ENCODE data around the gene NUP210. TPM values are rescaled to one million over a fixed set of nuclear protein-coding genes. Genes with fewer than 3 reads are reported as not detected.

The NUP210 gene
- total RNA-seq, 1 donor from 2014 or later, result 3.7 TPM

DNA sequence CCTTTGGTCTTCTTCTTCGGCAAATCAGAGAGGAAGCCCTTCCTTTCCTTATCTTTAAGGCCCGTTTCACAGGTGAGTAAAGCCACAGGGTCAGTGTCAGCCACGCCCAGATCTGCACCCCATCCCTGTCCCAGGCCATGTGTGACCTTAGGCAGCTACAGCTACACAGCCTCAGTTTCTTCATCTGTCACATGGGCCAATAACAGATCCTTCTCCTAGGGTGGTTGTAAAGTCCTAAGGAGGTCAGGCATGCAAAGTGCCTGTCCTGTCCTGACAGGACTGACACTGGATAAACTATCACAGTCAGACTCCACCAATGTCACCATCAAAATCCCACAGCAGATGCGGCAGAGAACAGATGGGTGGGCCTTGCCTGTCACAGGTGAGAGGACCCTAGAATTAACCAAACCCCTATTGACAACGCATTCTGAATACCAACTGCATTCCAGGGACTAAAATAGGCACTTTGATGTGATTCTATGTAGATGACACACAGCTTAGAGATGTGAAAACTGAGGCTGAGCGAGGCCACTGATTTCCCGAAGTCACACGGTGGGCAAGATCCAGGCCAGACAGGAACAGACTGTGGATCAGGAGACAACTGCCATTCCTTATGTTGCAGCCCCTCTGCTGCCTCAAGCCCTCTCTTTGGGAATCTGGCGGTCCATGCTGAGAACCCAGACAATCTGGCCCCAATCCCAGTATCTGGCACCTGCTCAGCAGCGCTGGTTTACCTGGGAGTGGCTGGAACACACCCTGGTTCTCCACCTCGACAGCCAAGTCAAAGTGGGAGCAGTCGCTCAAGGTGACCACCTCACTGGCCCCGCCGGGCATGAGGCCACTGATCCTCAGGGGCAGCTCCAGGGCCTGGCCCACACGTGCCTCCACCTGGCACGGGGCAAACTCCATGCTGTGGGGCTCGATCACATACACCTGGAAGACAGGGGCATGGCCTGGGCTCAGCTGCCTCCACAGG is 48.7 kb downstream of the NUP210 start:
- Histone ChIP-seq H3K9ac (ENCODE audit: low read depth in 1 of 3, low read length in 3 of 3) (no peak overlapping the region), H3K27me3 (ENCODE audit: control insufficient read depth in 3 of 3, insufficient read depth in 3 of 3, low read length in 3 of 3) (no peaks in the 10 kb centered on the region), H3K9me3 (ENCODE audit: control insufficient read depth in 3 of 3, low read length in 3 of 3) (no peaks in the 10 kb centered on the region), H3K4me3 (ENCODE audit: low read length in 3 of 3) (no peak overlapping the region), H3K27ac (ENCODE audit: low read depth, low read length) (no peak overlapping the region), H3K36me3 (ENCODE audit: control insufficient read depth in 3 of 3, insufficient read depth in 3 of 3, low read length in 3 of 3) (peaks cover 6 to 36% (median 23%) of the 10 kb centered on the region in 3 donors), H3K4me1 (ENCODE audit: control insufficient read depth in 3 of 3, insufficient read depth in 3 of 3, low read length in 3 of 3) (no peaks in the 10 kb centered on the region)

- Histone ChIP-seq H3K27me3 (ENCODE audit: control insufficient read depth in 3 of 3, insufficient read depth in 3 of 3, low read length in 3 of 3) (no peaks in the 10 kb centered on the region), H3K36me3 (ENCODE audit: control insufficient read depth in 3 of 3, insufficient read depth in 3 of 3, low read length in 3 of 3) (peaks cover 6 to 31% (median 24%) of the 10 kb centered on the region in 3 donors), H3K9ac (ENCODE audit: low read depth in 1 of 3, low read length in 3 of 3) (no peak overlapping the region), H3K4me3 (ENCODE audit: low read length in 3 of 3) (no peak overlapping the region), H3K27ac (ENCODE audit: low read depth, low read length) (no peak overlapping the region), H3K4me1 (ENCODE audit: control insufficient read depth in 3 of 3, insufficient read depth in 3 of 3, low read length in 3 of 3) (no peaks in the 10 kb centered on the region), H3K9me3 (ENCODE audit: control insufficient read depth in 3 of 3, low read length in 3 of 3) (no peaks in the 10 kb centered on the region)
These were observed 49.5 kb downstream of the NUP210 start for GRCh38 chr3:13370609-13371008.

GRCh38 chr3:13370055-13370454 is 50.1 kb downstream of the NUP210 start:
- Histone ChIP-seq H3K27ac (ENCODE audit: low read depth, low read length) (no peak overlapping the region), H3K9me3 (ENCODE audit: control insufficient read depth in 3 of 3, low read length in 3 of 3) (no peaks in the 10 kb centered on the region), H3K36me3 (ENCODE audit: control insufficient read depth in 3 of 3, insufficient read depth in 3 of 3, low read length in 3 of 3) (peaks cover 9 to 30% (median 27%) of the 10 kb centered on the region in 3 donors), H3K4me1 (ENCODE audit: control insufficient read depth in 3 of 3, insufficient read depth in 3 of 3, low read length in 3 of 3) (no peaks in the 10 kb centered on the region), H3K9ac (ENCODE audit: low read depth in 1 of 3, low read length in 3 of 3) (no peak overlapping the region), H3K4me3 (ENCODE audit: low read length in 3 of 3) (no peak overlapping the region), H3K27me3 (ENCODE audit: control insufficient read depth in 3 of 3, insufficient read depth in 3 of 3, low read length in 3 of 3) (no peaks in the 10 kb centered on the region)

DNA sequence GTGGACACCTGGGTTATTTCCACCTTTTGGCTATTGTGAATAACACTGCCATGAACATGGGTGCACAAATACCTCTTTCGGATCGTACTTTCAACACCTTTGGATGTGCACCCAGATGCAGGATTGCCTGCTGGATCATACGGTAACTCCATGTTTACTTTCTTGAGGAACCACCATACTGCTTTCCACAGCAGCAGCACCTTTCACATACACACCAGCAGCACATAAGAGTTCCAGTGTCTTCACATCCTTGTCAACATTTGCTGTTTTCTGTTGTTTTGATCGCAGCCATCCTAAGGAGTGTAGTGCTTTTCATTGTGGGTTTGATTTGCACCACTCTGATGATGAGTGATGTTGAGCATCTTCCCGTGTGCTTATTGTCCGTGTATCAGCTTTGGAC is 51.3 kb downstream of the NUP210 start:
- Histone ChIP-seq H3K36me3 (ENCODE audit: control insufficient read depth in 3 of 3, insufficient read depth in 3 of 3, low read length in 3 of 3) (peaks cover 11 to 31% (median 23%) of the 10 kb centered on the region in 3 donors), H3K9ac (ENCODE audit: low read depth in 1 of 3, low read length in 3 of 3) (no peak overlapping the region), H3K4me1 (ENCODE audit: control insufficient read depth in 3 of 3, insufficient read depth in 3 of 3, low read length in 3 of 3) (no peaks in the 10 kb centered on the region), H3K9me3 (ENCODE audit: control insufficient read depth in 3 of 3, low read length in 3 of 3) (no peaks in the 10 kb centered on the region), H3K27ac (ENCODE audit: low read depth, low read length) (no peak overlapping the region), H3K4me3 (ENCODE audit: low read length in 3 of 3) (no peak overlapping the region), H3K27me3 (ENCODE audit: control insufficient read depth in 3 of 3, insufficient read depth in 3 of 3, low read length in 3 of 3) (no peaks in the 10 kb centered on the region)

- no peak overlapping the region for H3K27ac ChIP-seq (ENCODE audit: low read depth, low read length)
- H3K4me3 ChIP-seq (ENCODE audit: low read length in 3 of 3), result no peak overlapping the region
- no peak overlapping the region for H3K9ac ChIP-seq (ENCODE audit: low read depth in 1 of 3, low read length in 3 of 3)
- H3K27me3 ChIP-seq (ENCODE audit: control insufficient read depth in 3 of 3, insufficient read depth in 3 of 3, low read length in 3 of 3), result no peaks in the 10 kb centered on the region
- H3K9me3 ChIP-seq (ENCODE audit: control insufficient read depth in 3 of 3, low read length in 3 of 3), result no peaks in the 10 kb centered on the region
- H3K4me1 ChIP-seq (ENCODE audit: control insufficient read depth in 3 of 3, insufficient read depth in 3 of 3, low read length in 3 of 3), result no peaks in the 10 kb centered on the region
- peaks cover 6 to 26% (median 16%) of the 10 kb centered on the region in 3 donors for H3K36me3 ChIP-seq (ENCODE audit: control insufficient read depth in 3 of 3, insufficient read depth in 3 of 3, low read length in 3 of 3)
These were observed 52.4 kb downstream of the NUP210 start for GRCh38 chr3:13367728-13368127.

GRCh38 chr3:13365390-13366379 is 54.4 kb downstream of the NUP210 start:
- peaks cover 7 to 20% (median 10%) of the 10 kb centered on the region in 3 donors for H3K36me3 ChIP-seq (ENCODE audit: control insufficient read depth in 3 of 3, insufficient read depth in 3 of 3, low read length in 3 of 3)
- no peak overlapping the region for H3K27ac ChIP-seq (ENCODE audit: low read depth, low read length)
- no peaks in the 10 kb centered on the region for H3K9me3 ChIP-seq (ENCODE audit: control insufficient read depth in 3 of 3, low read length in 3 of 3)
- no peak overlapping the region for H3K4me3 ChIP-seq (ENCODE audit: low read length in 3 of 3)
- no peak overlapping the region for H3K9ac ChIP-seq (ENCODE audit: low read depth in 1 of 3, low read length in 3 of 3)
- H3K4me1 ChIP-seq (ENCODE audit: control insufficient read depth in 3 of 3, insufficient read depth in 3 of 3, low read length in 3 of 3), result no peaks in the 10 kb centered on the region
- no peaks in the 10 kb centered on the region for H3K27me3 ChIP-seq (ENCODE audit: control insufficient read depth in 3 of 3, insufficient read depth in 3 of 3, low read length in 3 of 3)

- Histone ChIP-seq H3K27ac (ENCODE audit: low read depth, low read length) (no peak overlapping the region), H3K9ac (ENCODE audit: low read depth in 1 of 3, low read length in 3 of 3) (no peak overlapping the region), H3K9me3 (ENCODE audit: control insufficient read depth in 3 of 3, low read length in 3 of 3) (no peaks in the 10 kb centered on the region), H3K4me3 (ENCODE audit: low read length in 3 of 3) (no peak overlapping the region), H3K27me3 (ENCODE audit: control insufficient read depth in 3 of 3, insufficient read depth in 3 of 3, low read length in 3 of 3) (no peaks in the 10 kb centered on the region), H3K4me1 (ENCODE audit: control insufficient read depth in 3 of 3, insufficient read depth in 3 of 3, low read length in 3 of 3) (no peaks in the 10 kb centered on the region), H3K36me3 (ENCODE audit: control insufficient read depth in 3 of 3, insufficient read depth in 3 of 3, low read length in 3 of 3) (peaks cover 14 to 27% (median 16%) of the 10 kb centered on the region in 3 donors)
These were observed 55.4 kb downstream of the NUP210 start for GRCh38 chr3:13364602-13365271.

DNA sequence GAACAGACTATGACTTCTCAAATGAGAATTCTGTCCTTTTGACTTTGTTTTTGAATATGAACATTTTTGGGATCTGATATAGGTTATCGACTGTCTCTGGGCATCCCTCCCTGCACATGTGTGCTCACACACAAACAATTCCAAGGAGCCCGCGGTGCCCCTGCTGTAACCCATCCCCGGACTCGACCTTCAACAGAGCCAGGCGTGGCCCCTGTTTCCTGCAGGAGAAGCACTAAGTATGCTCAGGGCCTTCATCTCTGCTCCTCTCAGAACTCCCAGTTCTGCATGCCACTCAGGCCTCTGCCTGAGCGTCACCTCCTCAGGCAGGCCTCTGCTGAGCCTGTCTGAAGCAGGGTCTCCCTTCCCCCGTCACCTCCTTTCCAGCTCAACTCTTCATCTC is 57.6 kb downstream of the NUP210 start:
- Histone ChIP-seq H3K9me3 (ENCODE audit: control insufficient read depth in 3 of 3, low read length in 3 of 3) (no peaks in the 10 kb centered on the region), H3K4me1 (ENCODE audit: control insufficient read depth in 3 of 3, insufficient read depth in 3 of 3, low read length in 3 of 3) (no peaks in the 10 kb centered on the region), H3K27me3 (ENCODE audit: control insufficient read depth in 3 of 3, insufficient read depth in 3 of 3, low read length in 3 of 3) (no peaks in the 10 kb centered on the region), H3K36me3 (ENCODE audit: control insufficient read depth in 3 of 3, insufficient read depth in 3 of 3, low read length in 3 of 3) (peaks cover 22 to 36% (median 24%) of the 10 kb centered on the region in 3 donors), H3K9ac (ENCODE audit: low read depth in 1 of 3, low read length in 3 of 3) (no peak overlapping the region), H3K27ac (ENCODE audit: low read depth, low read length) (no peak overlapping the region), H3K4me3 (ENCODE audit: low read length in 3 of 3) (no peak overlapping the region)

DNA sequence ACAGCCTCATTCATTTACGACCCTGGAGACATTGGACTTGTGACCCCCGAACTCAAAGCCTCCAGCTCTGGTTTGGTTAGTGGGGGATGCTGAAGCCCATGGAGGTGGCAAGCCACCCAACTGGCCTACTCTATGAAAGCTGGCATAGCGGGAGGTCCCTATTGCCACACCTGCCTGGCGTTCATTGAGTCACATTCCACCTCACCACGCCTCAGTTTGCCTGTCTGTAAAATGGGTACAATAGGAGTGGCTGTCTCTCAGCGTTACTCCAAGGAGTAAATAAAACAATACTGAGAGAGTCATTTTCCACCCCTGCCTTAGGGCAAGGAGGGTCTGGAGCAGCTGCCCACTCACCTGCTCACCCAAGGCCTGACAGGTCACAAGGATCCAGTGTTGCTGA is 60.2 kb downstream of the NUP210 start:
- no peaks in the 10 kb centered on the region for H3K4me1 ChIP-seq (ENCODE audit: control insufficient read depth in 3 of 3, insufficient read depth in 3 of 3, low read length in 3 of 3)
- H3K4me3 ChIP-seq (ENCODE audit: low read length in 3 of 3), result no peak overlapping the region
- H3K9me3 ChIP-seq (ENCODE audit: control insufficient read depth in 3 of 3, low read length in 3 of 3), result no peaks in the 10 kb centered on the region
- no peak overlapping the region for H3K9ac ChIP-seq (ENCODE audit: low read depth in 1 of 3, low read length in 3 of 3)
- no peaks in the 10 kb centered on the region for H3K27me3 ChIP-seq (ENCODE audit: control insufficient read depth in 3 of 3, insufficient read depth in 3 of 3, low read length in 3 of 3)
- H3K36me3 ChIP-seq (ENCODE audit: control insufficient read depth in 3 of 3, insufficient read depth in 3 of 3, low read length in 3 of 3), result peaks cover 21 to 31% (median 27%) of the 10 kb centered on the region in 3 donors
- no peak overlapping the region for H3K27ac ChIP-seq (ENCODE audit: low read depth, low read length)

Data from skeletal muscle tissue (tissue), 4 donors.